BE2C (cell line): ENCODE results near the gene ZDHHC14.

Experiments
- DNase-seq: peaks from one replicate; pipeline ENCODE4 v3.0.0-alpha.2; 2020
- H3K27me3 ChIP-seq: fragments of 250-450 bp; sonication (Bioruptor Pico); 2 replicates; pipeline ENCODE4 v1.5.1; 2020; ENCODE audit warnings: mild to moderate bottlenecking
- H3K36me3 ChIP-seq: fragments of 250-450 bp; sonication (Bioruptor Pico); 2 replicates; pipeline ENCODE4 v1.5.1; 2020; ENCODE audit warnings: mild to moderate bottlenecking
- H3K4me1 ChIP-seq: fragments of 250-450 bp; sonication (Bioruptor Pico); 2 replicates; pipeline ENCODE4 v1.5.1; 2020
- H3K4me3 ChIP-seq: 2 replicates; pipeline ENCODE4 v1.5.1; 2011; ENCODE audit warnings: low read depth, low read length
- H3K9me3 ChIP-seq: fragments of 250-450 bp; sonication (Bioruptor Pico); 2 replicates; pipeline ENCODE4 v1.5.1; 2020
- CTCF ChIP-seq: IDR thresholded peaks from 2 replicates; pipeline ENCODE4 v1.5.1; 2012; ENCODE audit warnings: mild to moderate bottlenecking, low read depth, low read length

The ZDHHC14 gene

GRCh38 chr6:157552820-157553485 lies 172.0 kb downstream of the ZDHHC14 start:
- H3K4me1 ChIP-seq, result no peaks in the 10 kb centered on the region
- DNase-seq, result no peak

GRCh38 chr6:157554747-157555146 lies 173.8 kb downstream of the ZDHHC14 start:
- DNase-seq, result no peak
- Histone ChIP-seq H3K36me3 (no peaks in the 10 kb centered on the region), H3K9me3 (no peaks in the 10 kb centered on the region), H3K27me3 (no peaks in the 10 kb centered on the region), H3K4me3 (no peak overlapping the region), H3K4me1 (no peaks in the 10 kb centered on the region)
- no peak for TF ChIP-seq CTCF

More at GRCh38 chr6:157552820-157553485, 172.0 kb downstream of the ZDHHC14 start:
- H3K4me3 ChIP-seq, result no peak overlapping the region
- no peaks in the 10 kb centered on the region for H3K9me3 ChIP-seq
- H3K36me3 ChIP-seq, result no peaks in the 10 kb centered on the region
- TF ChIP-seq CTCF, result no peak
- no peaks in the 10 kb centered on the region for H3K27me3 ChIP-seq

- no peaks in the 10 kb centered on the region for H3K36me3 ChIP-seq
- no peak for DNase-seq
- H3K27me3 ChIP-seq, result no peaks in the 10 kb centered on the region
- no peaks in the 10 kb centered on the region for H3K4me1 ChIP-seq
- no peak for TF ChIP-seq CTCF
- no peaks in the 10 kb centered on the region for H3K9me3 ChIP-seq
- H3K4me3 ChIP-seq, result no peak overlapping the region
Measured at GRCh38 chr6:157555455-157556143, 174.6 kb downstream of the ZDHHC14 start.

GRCh38 chr6:157556144-157556645 lies 175.2 kb downstream of the ZDHHC14 start:
- H3K27me3 ChIP-seq, result no peaks in the 10 kb centered on the region
- no peaks in the 10 kb centered on the region for H3K4me1 ChIP-seq
- TF ChIP-seq CTCF, result no peak
- H3K4me3 ChIP-seq, result no peak overlapping the region
- DNase-seq, result no peak
- no peaks in the 10 kb centered on the region for H3K9me3 ChIP-seq
- H3K36me3 ChIP-seq, result no peaks in the 10 kb centered on the region

GRCh38 chr6:157556671-157557430 lies 175.9 kb downstream of the ZDHHC14 start:
- no peaks in the 10 kb centered on the region for H3K4me1 ChIP-seq
- no peak for DNase-seq
- no peaks in the 10 kb centered on the region for H3K36me3 ChIP-seq
- no peaks in the 10 kb centered on the region for H3K9me3 ChIP-seq
- no peak for TF ChIP-seq CTCF
- H3K27me3 ChIP-seq, result no peaks in the 10 kb centered on the region
- H3K4me3 ChIP-seq, result no peak overlapping the region
